Neural cell (in vitro differentiated cells): ENCODE results near the gene APRT. TPM values are rescaled to one million over a fixed set of nuclear protein-coding genes. Genes with fewer than 3 reads are reported as not detected.

Experiments
- H2AFZ ChIP-seq: fragments of 200-600, 300-800 bp; sonication (generic), shearing (Covaris generic); 2 replicates; pipeline ENCODE4 v1.6.0; 2014; ENCODE audit warnings: low read depth, mild to moderate bottlenecking, antibody characterized with exemption, low read length, moderate library complexity
- H3F3A ChIP-seq: fragments of 200-600 bp; shearing (Covaris generic); 2 replicates; pipeline ENCODE4 v1.6.1; 2016; ENCODE audit warnings: mild to moderate bottlenecking, moderate library complexity, mixed read lengths, antibody characterized with exemption, low read length; ENCODE audit not compliant: insufficient read depth, poor library complexity, severe bottlenecking
- H3K27ac ChIP-seq: fragments of 200-600, 300-800 bp; sonication (generic), shearing (Covaris generic); 2 replicates; pipeline ENCODE4 v1.5.1; 2014; ENCODE audit warnings: mild to moderate bottlenecking, low read length, moderate library complexity
- H3K27me3 ChIP-seq: fragments of 300-800, 200-600 bp; sonication (generic), shearing (Covaris generic); 2 replicates; pipeline ENCODE4 v1.6.0; 2014; ENCODE audit warnings: mild to moderate bottlenecking, low read depth, low read length, moderate library complexity; ENCODE audit not compliant: insufficient read depth
- H3K36me3 ChIP-seq: fragments of 300-800, 200-600 bp; sonication (generic), shearing (Covaris generic); 2 replicates; pipeline ENCODE4 v1.5.1; 2014; ENCODE audit warnings: mild to moderate bottlenecking, antibody characterized with exemption, low read length, moderate library complexity; ENCODE audit not compliant: insufficient read depth
- H3K4me2 ChIP-seq: fragments of 300-800, 200-600 bp; sonication (generic), shearing (Covaris generic); 2 replicates; pipeline ENCODE4 v1.6.0; 2014; ENCODE audit warnings: mild to moderate bottlenecking, low read length
- H3K4me3 ChIP-seq: fragments of 300-800, 200-600 bp; sonication (generic), shearing (Covaris generic); 2 replicates; pipeline ENCODE4 v1.5.1; 2014; ENCODE audit warnings: mild to moderate bottlenecking, low read length, moderate library complexity
- H3K79me2 ChIP-seq: fragments of 200-600 bp; shearing (Covaris generic); replicated peaks from 2 replicates; pipeline ENCODE4 v1.6.0; 2014; ENCODE audit warnings: mild to moderate bottlenecking, low read length, moderate library complexity; ENCODE audit not compliant: insufficient read depth
- H3K9ac ChIP-seq: fragments of 300-800, 200-600 bp; sonication (generic), shearing (Covaris generic); 2 replicates; pipeline ENCODE4 v1.6.1; 2016; ENCODE audit warnings: mild to moderate bottlenecking, low read length, mixed read lengths
- H3K9me2 ChIP-seq: fragments of 200-600 bp; shearing (Covaris generic); 2 replicates; pipeline ENCODE4 v1.6.1; 2016; ENCODE audit warnings: mild to moderate bottlenecking, low read length, mixed read lengths; ENCODE audit not compliant: insufficient read depth
- H3K9me3 ChIP-seq: fragments of 200-600, 300-800 bp; sonication (generic), shearing (Covaris generic); 2 replicates; pipeline ENCODE4 v1.6.1; 2016; ENCODE audit warnings: mild to moderate bottlenecking, mixed run types, low read length, moderate library complexity, mixed read lengths
- H4K20me1 ChIP-seq: fragments of 200-600 bp; shearing (Covaris generic); 2 replicates; pipeline ENCODE4 v1.6.1; 2016; ENCODE audit warnings: mild to moderate bottlenecking, mixed run types; ENCODE audit not compliant: insufficient read depth
- EP300 ChIP-seq: fragments of 450-650 bp; conservative IDR thresholded peaks from 2 replicates; pipeline ENCODE4 v1.6.1; 2014; ENCODE audit warnings: antibody characterized with exemption, mild to moderate bottlenecking, moderate library complexity; ENCODE audit not compliant: poor library complexity, severe bottlenecking
- EZH2 ChIP-seq: fragments of 200-600, 300-800 bp; shearing (Covaris generic), sonication (generic); IDR thresholded peaks from 2 replicates; pipeline ENCODE4 v1.6.1; 2014; ENCODE audit warnings: antibody characterized with exemption, low read length, borderline replicate concordance, mild to moderate bottlenecking; ENCODE audit not compliant: insufficient read depth, poor library complexity, severe bottlenecking
- MXI1 ChIP-seq: fragments of 450-650 bp; conservative IDR thresholded peaks from 2 replicates; pipeline ENCODE4 v1.6.1; 2014; ENCODE audit warnings: antibody characterized with exemption, mild to moderate bottlenecking; ENCODE audit not compliant: poor library complexity, severe bottlenecking
- POLR2AphosphoS5 ChIP-seq: IDR thresholded peaks from 2 replicates; pipeline ENCODE4 v1.6.1; 2012
- RAD21 ChIP-seq: fragments of 450-650 bp; conservative IDR thresholded peaks from 2 replicates; pipeline ENCODE4 v1.6.1; 2014; ENCODE audit warnings: antibody characterized with exemption, mild to moderate bottlenecking, moderate library complexity
- SMC3 ChIP-seq: fragments of 450-650 bp; conservative IDR thresholded peaks from 2 replicates; pipeline ENCODE4 v1.6.1; 2014; ENCODE audit warnings: antibody characterized with exemption, mild to moderate bottlenecking, moderate library complexity; ENCODE audit not compliant: poor library complexity
- TAF1 ChIP-seq: IDR thresholded peaks from 2 replicates; pipeline ENCODE4 v1.6.1; 2012; ENCODE audit warnings: low read depth
- polyA plus RNA-seq: library from polyadenylated mRNA; depleted of rRNA; stranded (reverse); fragments of >200 nt; gene quantifications from 2 replicates; pipeline ENCODE4 v1.2.3, GENCODE V29; 2014
- TF ChIP-seq, protein P1 (sequence below): IDR thresholded peaks from 2 replicates; pipeline ENCODE4 v1.6.1; 2012; ENCODE audit warnings: borderline replicate concordance
- TF ChIP-seq, protein P2 (sequence below): fragments of 450-650 bp; IDR thresholded peaks from 2 replicates; pipeline ENCODE4 v1.5.1; 2014; ENCODE audit warnings: antibody characterized with exemption, mild to moderate bottlenecking, moderate library complexity; ENCODE audit not compliant: poor library complexity, severe bottlenecking

APRT gene
- polyA plus RNA-seq, 1 donor from 2014 or later, result 52.0 TPM

DNA sequence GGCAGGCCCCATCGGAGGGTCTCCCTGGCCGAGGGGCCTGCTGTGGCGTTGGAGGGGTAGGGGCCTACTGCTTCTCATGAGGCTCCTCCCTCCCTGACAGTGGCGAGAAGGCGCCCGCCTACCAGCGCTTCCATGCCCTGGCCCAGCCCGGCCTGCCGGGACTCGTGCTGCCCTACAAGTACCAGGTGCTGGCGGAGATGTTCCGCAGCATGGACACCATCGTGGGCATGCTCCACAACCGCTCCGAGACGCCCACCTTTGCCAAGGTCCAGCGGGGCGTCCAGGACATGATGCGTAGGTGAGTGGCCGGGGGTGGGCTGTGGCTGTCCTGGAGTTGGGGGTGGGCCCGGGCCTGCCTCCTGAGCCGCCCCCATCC, 6.4 kb downstream of the APRT start:
- no peaks in the 10 kb centered on the region for H3K9me2 ChIP-seq
- no peaks in the 10 kb centered on the region for H3K27me3 ChIP-seq
- no peak overlapping the region for H3K4me2 ChIP-seq
- H3F3A ChIP-seq, result no peaks in the 10 kb centered on the region
- H3K27ac ChIP-seq, result no peak overlapping the region
- peaks cover 7% of the 10 kb centered on the region for H3K79me2 ChIP-seq
- H3K9ac ChIP-seq, result no peak overlapping the region
- no peak overlapping the region for H3K4me3 ChIP-seq
- no peaks in the 10 kb centered on the region for H3K36me3 ChIP-seq
- H4K20me1 ChIP-seq, result no peaks in the 10 kb centered on the region
- no peak overlapping the region for H2AFZ ChIP-seq
- TF ChIP-seq RAD21 (no peak), TAF1 (no peak), MXI1 (no peak), EZH2 (no peak), POLR2AphosphoS5 (no peak), SMC3 (no peak), EP300 (no peak)
- TF ChIP-seq, protein P1, sequence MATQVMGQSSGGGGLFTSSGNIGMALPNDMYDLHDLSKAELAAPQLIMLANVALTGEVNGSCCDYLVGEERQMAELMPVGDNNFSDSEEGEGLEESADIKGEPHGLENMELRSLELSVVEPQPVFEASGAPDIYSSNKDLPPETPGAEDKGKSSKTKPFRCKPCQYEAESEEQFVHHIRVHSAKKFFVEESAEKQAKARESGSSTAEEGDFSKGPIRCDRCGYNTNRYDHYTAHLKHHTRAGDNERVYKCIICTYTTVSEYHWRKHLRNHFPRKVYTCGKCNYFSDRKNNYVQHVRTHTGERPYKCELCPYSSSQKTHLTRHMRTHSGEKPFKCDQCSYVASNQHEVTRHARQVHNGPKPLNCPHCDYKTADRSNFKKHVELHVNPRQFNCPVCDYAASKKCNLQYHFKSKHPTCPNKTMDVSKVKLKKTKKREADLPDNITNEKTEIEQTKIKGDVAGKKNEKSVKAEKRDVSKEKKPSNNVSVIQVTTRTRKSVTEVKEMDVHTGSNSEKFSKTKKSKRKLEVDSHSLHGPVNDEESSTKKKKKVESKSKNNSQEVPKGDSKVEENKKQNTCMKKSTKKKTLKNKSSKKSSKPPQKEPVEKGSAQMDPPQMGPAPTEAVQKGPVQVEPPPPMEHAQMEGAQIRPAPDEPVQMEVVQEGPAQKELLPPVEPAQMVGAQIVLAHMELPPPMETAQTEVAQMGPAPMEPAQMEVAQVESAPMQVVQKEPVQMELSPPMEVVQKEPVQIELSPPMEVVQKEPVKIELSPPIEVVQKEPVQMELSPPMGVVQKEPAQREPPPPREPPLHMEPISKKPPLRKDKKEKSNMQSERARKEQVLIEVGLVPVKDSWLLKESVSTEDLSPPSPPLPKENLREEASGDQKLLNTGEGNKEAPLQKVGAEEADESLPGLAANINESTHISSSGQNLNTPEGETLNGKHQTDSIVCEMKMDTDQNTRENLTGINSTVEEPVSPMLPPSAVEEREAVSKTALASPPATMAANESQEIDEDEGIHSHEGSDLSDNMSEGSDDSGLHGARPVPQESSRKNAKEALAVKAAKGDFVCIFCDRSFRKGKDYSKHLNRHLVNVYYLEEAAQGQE, result no peak
- TF ChIP-seq, protein P2, sequence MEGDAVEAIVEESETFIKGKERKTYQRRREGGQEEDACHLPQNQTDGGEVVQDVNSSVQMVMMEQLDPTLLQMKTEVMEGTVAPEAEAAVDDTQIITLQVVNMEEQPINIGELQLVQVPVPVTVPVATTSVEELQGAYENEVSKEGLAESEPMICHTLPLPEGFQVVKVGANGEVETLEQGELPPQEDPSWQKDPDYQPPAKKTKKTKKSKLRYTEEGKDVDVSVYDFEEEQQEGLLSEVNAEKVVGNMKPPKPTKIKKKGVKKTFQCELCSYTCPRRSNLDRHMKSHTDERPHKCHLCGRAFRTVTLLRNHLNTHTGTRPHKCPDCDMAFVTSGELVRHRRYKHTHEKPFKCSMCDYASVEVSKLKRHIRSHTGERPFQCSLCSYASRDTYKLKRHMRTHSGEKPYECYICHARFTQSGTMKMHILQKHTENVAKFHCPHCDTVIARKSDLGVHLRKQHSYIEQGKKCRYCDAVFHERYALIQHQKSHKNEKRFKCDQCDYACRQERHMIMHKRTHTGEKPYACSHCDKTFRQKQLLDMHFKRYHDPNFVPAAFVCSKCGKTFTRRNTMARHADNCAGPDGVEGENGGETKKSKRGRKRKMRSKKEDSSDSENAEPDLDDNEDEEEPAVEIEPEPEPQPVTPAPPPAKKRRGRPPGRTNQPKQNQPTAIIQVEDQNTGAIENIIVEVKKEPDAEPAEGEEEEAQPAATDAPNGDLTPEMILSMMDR, result no peak
- no peaks in the 10 kb centered on the region for H3K9me3 ChIP-seq

DNA sequence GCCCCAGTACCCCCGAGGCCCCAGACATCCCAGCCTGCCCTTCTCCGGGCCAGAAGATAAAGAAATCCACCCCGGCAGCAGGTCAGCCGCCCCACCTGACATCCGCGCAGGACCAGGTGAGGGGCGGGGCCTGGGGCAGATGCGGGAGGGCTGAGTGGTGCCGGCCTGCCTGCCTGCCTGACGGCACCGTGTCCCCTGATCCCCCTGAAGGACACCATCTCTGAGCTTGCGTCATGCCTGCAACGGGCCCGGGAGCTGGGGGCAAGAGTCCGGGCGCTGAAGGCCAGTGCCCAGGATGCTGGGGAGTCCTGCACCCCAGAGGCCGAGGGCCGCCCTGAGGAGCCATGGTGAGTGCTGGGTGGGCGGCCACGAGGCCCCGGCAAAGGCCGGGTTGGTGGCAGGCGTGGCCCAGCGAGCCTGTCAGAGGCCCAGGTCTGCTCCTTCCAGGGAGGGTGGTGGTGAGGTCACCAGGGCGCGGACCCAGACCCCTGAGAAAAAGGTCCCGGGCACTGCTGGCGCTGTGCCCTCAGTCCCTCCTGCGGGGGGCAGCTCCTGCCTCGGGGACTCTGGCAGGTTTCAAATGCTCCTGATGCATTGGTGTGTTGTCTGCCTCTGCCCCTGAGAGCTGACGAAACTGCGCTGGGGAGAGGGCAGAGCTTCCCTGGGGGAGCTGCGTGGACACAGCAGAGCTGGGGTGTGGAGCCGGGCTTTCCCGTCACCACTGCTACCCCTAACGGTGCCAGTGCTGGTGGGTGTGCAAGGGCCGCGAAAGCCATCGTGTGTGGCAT, 7.0 kb downstream of the APRT start:
- Histone ChIP-seq H3K4me2 (no peak overlapping the region), H4K20me1 (no peaks in the 10 kb centered on the region), H3K27ac (no peak overlapping the region), H2AFZ (no peak overlapping the region), H3F3A (no peaks in the 10 kb centered on the region), H3K9ac (peak overlapping the region; percentile 34), H3K9me3 (no peaks in the 10 kb centered on the region), H3K9me2 (no peaks in the 10 kb centered on the region), H3K79me2 (peaks cover 7% of the 10 kb centered on the region), H3K27me3 (no peaks in the 10 kb centered on the region), H3K4me3 (peak overlapping the region; percentile 70), H3K36me3 (no peaks in the 10 kb centered on the region)
- TF ChIP-seq MXI1 (no peak), RAD21 (no peak), TAF1 (no peak), EZH2 (no peak), EP300 (no peak), SMC3 (no peak), POLR2AphosphoS5 (no peak)
- TF ChIP-seq, protein P1, result no peak
- TF ChIP-seq, protein P2, result no peak
